PC-9 (cell line): ENCODE data around the gene PCNT. TPM values are rescaled to one million over a fixed set of nuclear protein-coding genes. Genes with fewer than 3 reads are reported as not detected.
"Not testable (repeated sequence)": the region's sequence is repeated elsewhere in the genome, so short reads cannot be mapped to it uniquely, and the experiment has no call there.

ENCODE experiments used
- BruUV-seq: library from RNA; stranded (reverse); fragments of 400-500 nt; replicated peaks from 2 replicates; lab custom pipeline; 2021; lab: Mats Ljungman, UMichigan
- CTCF ChIA-PET: fragments of 300-600 bp; sonication (Branson Sonifier 250); formaldehyde crosslinking; loops from one replicate; lab custom pipeline; 2022; ENCODE audit warnings: antibody characterized with exemption; lab: Charles Lee
- POLR2A ChIA-PET: fragments of 300-600 bp; sonication (Branson Sonifier 250); formaldehyde crosslinking; loops from one replicate; lab custom pipeline; 2022; ENCODE audit warnings: antibody characterized with exemption; ENCODE audit not compliant: unreplicated experiment; lab: Charles Lee
- DNase-seq, 2 experiments: peaks; one replicate each; pipeline versions ENCODE4 v3.0.0 to v3.0.0-alpha.2; 2015 to 2022; ENCODE audit warnings: mixed read lengths in 1 of 2
- H2AFZ ChIP-seq: fragments of 200-600 bp; sonication (generic); 2 replicates; pipeline ENCODE4 v1.8.1; 2017; ENCODE audit warnings: antibody characterized with exemption
- H3F3A ChIP-seq: fragments of 200-600 bp; sonication (generic); 2 replicates; pipeline ENCODE4 v1.8.1; 2017; ENCODE audit warnings: antibody characterized with exemption, mild to moderate bottlenecking, low read depth; ENCODE audit not compliant: insufficient read depth
- H3K27ac ChIP-seq: fragments of 200-600 bp; sonication (generic); 2 replicates; pipeline ENCODE4 v1.6.1; 2016; ENCODE audit warnings: mixed run types
- H3K27me3 ChIP-seq: fragments of 200-600 bp; sonication (generic); 2 replicates; pipeline ENCODE4 v1.6.1; 2016; ENCODE audit warnings: low read depth, mixed run types; ENCODE audit not compliant: insufficient read depth
- H3K36me3 ChIP-seq: fragments of 200-600 bp; sonication (generic); 2 replicates; pipeline ENCODE4 v1.6.1; 2016; ENCODE audit warnings: low read depth, mixed run types
- H3K4me1 ChIP-seq: fragments of 200-600 bp; sonication (generic); replicated peaks from 2 replicates; pipeline ENCODE4 v1.6.1; 2016; ENCODE audit warnings: mixed run types; ENCODE audit not compliant: insufficient read depth
- H3K4me2 ChIP-seq: fragments of 200-600 bp; sonication (generic); 2 replicates; pipeline ENCODE4 v1.6.1; 2017; ENCODE audit warnings: mixed run types
- H3K4me3 ChIP-seq: fragments of 200-600 bp; sonication (generic); 2 replicates; pipeline ENCODE4 v1.6.1; 2016; ENCODE audit warnings: mixed run types
- H3K79me2 ChIP-seq: fragments of 200-600 bp; sonication (generic); 2 replicates; pipeline ENCODE4 v1.6.1; 2017; ENCODE audit warnings: low read depth, mixed run types
- H3K9me2 ChIP-seq: fragments of 200-600 bp; sonication (generic); 2 replicates; pipeline ENCODE4 v1.8.1; 2017; ENCODE audit warnings: mild to moderate bottlenecking; ENCODE audit not compliant: insufficient read depth
- H3K9me3 ChIP-seq: fragments of 200-600 bp; sonication (generic); 2 replicates; pipeline ENCODE4 v1.8.1; 2016; ENCODE audit warnings: low read depth; ENCODE audit not compliant: insufficient read depth
- H4K20me1 ChIP-seq: fragments of 200-600 bp; sonication (generic); 2 replicates; pipeline ENCODE4 v1.8.1; 2017; ENCODE audit not compliant: insufficient read depth
- EZH2 ChIP-seq: fragments of 200-600 bp; sonication (generic); IDR thresholded peaks from 2 replicates; pipeline ENCODE4 v1.8.0; 2017; ENCODE audit warnings: antibody characterized with exemption, low read depth
- intact Hi-C: fragments of 100-400 bp; cut with micrococcal nuclease; formaldehyde crosslinking; loops from one replicate; pipeline ENCODE4 v1.10.0; 2022; ENCODE audit not compliant: unreplicated experiment
- total RNA-seq: library from RNA; stranded (reverse); gene quantifications from 2 replicates; pipeline ENCODE4 v1.2.3, GENCODE V29; 2021
- TF ChIP-seq, protein P1 (sequence below): fragments of 200-600 bp; sonication (generic); conservative IDR thresholded peaks from 2 replicates; pipeline ENCODE4 v1.6.1; 2017; ENCODE audit warnings: mixed run types, antibody characterized with exemption, mild to moderate bottlenecking, moderate library complexity

PCNT gene
- total RNA-seq, 1 experiment from 2014 or later: 33.4 TPM

GRCh38 chr21:46399686-46400085, 75.7 kb downstream of the PCNT start:
- Histone ChIP-seq H3K9me2 (no peaks in the 10 kb centered on the region), H3K36me3 (no peaks in the 10 kb centered on the region), H2AFZ (no peak overlapping the region), H3K4me3 (no peak overlapping the region), H4K20me1 (no peaks in the 10 kb centered on the region), H3F3A (no peaks in the 10 kb centered on the region), H3K4me1 (no peaks in the 10 kb centered on the region), H3K27me3 (no peaks in the 10 kb centered on the region), H3K79me2 (no peaks in the 10 kb centered on the region), H3K27ac (no peak overlapping the region), H3K4me2 (no peak overlapping the region), H3K9me3 (no peaks in the 10 kb centered on the region)
- CTCF ChIA-PET: no interaction called here
- no peak for DNase-seq
- TF ChIP-seq, protein P1, sequence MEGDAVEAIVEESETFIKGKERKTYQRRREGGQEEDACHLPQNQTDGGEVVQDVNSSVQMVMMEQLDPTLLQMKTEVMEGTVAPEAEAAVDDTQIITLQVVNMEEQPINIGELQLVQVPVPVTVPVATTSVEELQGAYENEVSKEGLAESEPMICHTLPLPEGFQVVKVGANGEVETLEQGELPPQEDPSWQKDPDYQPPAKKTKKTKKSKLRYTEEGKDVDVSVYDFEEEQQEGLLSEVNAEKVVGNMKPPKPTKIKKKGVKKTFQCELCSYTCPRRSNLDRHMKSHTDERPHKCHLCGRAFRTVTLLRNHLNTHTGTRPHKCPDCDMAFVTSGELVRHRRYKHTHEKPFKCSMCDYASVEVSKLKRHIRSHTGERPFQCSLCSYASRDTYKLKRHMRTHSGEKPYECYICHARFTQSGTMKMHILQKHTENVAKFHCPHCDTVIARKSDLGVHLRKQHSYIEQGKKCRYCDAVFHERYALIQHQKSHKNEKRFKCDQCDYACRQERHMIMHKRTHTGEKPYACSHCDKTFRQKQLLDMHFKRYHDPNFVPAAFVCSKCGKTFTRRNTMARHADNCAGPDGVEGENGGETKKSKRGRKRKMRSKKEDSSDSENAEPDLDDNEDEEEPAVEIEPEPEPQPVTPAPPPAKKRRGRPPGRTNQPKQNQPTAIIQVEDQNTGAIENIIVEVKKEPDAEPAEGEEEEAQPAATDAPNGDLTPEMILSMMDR: no peak
- no peak for TF ChIP-seq EZH2
- intact Hi-C loops: no loop called here
- POLR2A ChIA-PET: no interaction called here
- BruUV-seq: no TSS peak

DNA sequence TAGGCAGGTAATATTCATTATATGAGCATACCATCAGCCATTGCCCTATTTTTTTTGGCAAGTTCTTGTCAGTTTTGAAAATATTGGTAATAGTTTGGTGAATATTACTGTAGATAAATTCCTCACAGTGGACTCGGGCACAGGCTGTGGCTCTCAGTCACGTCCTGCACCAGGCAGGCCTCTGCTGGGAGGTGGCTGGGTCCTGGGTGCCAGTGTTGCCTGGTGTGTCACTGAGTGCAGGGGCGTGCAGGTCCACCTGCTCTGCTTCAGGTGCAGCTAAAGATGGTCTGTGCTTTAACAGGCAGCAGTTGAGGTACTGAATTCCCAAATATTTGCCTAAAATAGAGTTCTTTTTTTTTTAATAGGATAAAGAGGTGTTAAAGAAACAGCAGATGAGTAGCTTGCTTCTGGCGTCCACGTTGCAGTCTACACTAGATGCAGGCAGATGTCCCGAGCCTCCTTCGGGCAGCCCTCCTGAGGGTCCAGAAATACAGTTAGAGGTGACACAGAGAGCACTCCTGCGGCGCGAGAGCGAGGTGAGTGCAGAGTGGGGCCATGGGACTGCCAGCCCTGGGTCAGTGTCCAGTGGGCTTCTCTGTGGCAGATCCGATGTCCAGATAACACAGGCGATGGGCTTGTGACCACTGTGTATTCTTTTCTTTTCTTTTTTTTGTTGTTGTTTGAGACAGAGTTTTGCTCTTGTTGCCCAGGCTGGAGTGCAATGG, 77.4 kb downstream of the PCNT start:
- Histone ChIP-seq H3K36me3 (no peaks in the 10 kb centered on the region), H3K4me2 (no peak overlapping the region), H3K27ac (no peak overlapping the region), H3F3A (no peaks in the 10 kb centered on the region), H3K79me2 (no peaks in the 10 kb centered on the region), H4K20me1 (no peaks in the 10 kb centered on the region), H3K27me3 (no peaks in the 10 kb centered on the region), H2AFZ (no peak overlapping the region), H3K9me3 (no peaks in the 10 kb centered on the region), H3K4me1 (no peaks in the 10 kb centered on the region), H3K4me3 (no peak overlapping the region), H3K9me2 (no peaks in the 10 kb centered on the region)
- intact Hi-C loops: no loop called here
- no TSS peak for BruUV-seq
- TF ChIP-seq, protein P1: no peak
- no peak for TF ChIP-seq EZH2
- DNase-seq: no peak
- CTCF ChIA-PET: interaction anchor here (0.6 kb wide), 1 partner anchor 65 kb away, joined by 3 read pairs; no protein-coding TSS in a partner anchor
- POLR2A ChIA-PET: no interaction called here

GRCh38 chr21:46402421-46402820, 78.5 kb downstream of the PCNT start:
- TF ChIP-seq, protein P1: no peak
- no peak for TF ChIP-seq EZH2
- ChIA-PET CTCF (no interaction called here), POLR2A (no interaction called here)
- Histone ChIP-seq H3K4me2 (no peak overlapping the region), H3K9me2 (no peaks in the 10 kb centered on the region), H4K20me1 (no peaks in the 10 kb centered on the region), H3K4me3 (no peak overlapping the region), H3K27ac (no peak overlapping the region), H2AFZ (no peak overlapping the region), H3K27me3 (no peaks in the 10 kb centered on the region), H3K79me2 (no peaks in the 10 kb centered on the region), H3K4me1 (no peaks in the 10 kb centered on the region), H3F3A (no peaks in the 10 kb centered on the region), H3K36me3 (no peaks in the 10 kb centered on the region), H3K9me3 (no peaks in the 10 kb centered on the region)
- BruUV-seq: no TSS peak
- intact Hi-C loops: no loop called here
- DNase-seq: no peak

GRCh38 chr21:46403234-46403811, 79.4 kb downstream of the PCNT start:
- POLR2A ChIA-PET, H3K9me3 ChIP-seq, intact Hi-C loops, H3K27ac ChIP-seq, H3F3A ChIP-seq, H3K4me2 ChIP-seq, DNase-seq, H3K36me3 ChIP-seq, H2AFZ ChIP-seq, H3K9me2 ChIP-seq, BruUV-seq, H4K20me1 ChIP-seq, CTCF ChIA-PET, H3K4me3 ChIP-seq, H3K79me2 ChIP-seq, H3K4me1 ChIP-seq, H3K27me3 ChIP-seq: not testable (repeated sequence)
